Measurements from ENCODE around the gene PTGER2.

The PTGER2 gene

DNA sequence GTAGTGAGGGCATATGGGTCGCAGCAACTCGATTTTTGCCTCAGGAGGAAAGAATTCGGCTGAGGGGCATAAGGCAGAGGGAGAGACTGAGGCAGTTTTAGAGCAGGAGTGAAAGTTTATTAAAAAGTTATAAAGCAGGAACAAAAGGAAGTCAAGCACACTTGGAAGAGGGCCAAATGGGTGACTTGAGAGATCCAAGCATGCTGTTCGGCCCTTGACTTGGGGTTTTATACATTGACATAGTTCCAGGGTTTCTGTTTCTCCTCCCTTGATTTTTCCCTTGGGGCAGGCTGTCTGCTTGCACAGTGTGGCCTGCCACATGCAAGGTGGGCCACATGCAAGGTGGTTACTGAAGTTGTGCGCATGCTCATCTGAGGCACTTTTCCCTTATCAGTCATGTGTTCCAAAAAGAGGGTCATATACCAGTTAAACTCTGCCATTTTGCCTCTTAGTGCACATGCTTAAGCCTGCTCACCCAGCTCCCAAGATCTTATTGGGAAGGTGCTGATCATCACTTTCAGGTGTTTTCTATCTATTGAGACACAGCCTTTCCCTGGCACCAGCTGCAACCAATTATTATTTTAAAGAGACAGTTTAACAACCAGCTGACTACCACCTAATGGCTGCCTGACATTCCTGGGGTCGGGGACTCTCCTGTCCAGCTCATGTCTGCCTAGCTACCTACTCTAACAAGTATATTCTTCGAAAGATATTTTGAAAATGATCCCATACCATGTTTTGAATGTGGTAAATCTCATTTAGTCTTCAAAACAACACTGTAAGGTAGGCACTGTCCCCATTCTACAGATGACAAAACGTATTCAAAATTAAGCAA is 19.9 kb downstream of the PTGER2 start:
- Mint-ChIP-seq H3K27ac (peak overlapping the region; percentile 37), H3K27me3 (peaks cover 19% of the 10 kb centered on the region), H3K4me1 (ENCODE audit: low read depth) (peaks cover 42% of the 10 kb centered on the region), H3K9me3 (no peaks in the 10 kb centered on the region), H3K36me3 (ENCODE audit: low read depth) (peaks cover 26% of the 10 kb centered on the region), H3K4me3 (no peak overlapping the region)
- intact Hi-C loops (cut with micrococcal nuclease) = no loop called here

DNA sequence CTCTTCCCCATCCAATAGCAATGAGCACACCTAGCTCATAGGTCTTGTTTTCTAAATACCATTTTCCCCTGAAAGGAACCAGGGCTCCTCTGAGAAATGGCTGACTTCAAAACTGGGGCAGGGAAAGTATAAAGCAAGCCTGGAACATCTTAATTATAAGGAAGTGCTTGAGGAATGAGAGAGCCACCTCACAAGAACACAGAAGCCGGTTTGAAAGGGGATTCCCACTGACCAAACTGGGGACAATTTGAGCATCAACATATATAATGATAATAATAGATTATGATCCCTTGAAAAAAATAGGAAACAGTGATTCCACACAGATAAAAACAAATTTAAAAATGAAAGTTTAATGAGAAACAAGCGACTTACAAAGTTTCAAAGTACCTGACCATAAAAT is 22.1 kb downstream of the PTGER2 start:
- H3K36me3 Mint-ChIP-seq (ENCODE audit: low read depth) = peaks cover 6% of the 10 kb centered on the region
- no peak overlapping the region for H3K27ac Mint-ChIP-seq
- intact Hi-C loops (cut with micrococcal nuclease) = no loop called here
- no peak overlapping the region for H3K4me3 Mint-ChIP-seq
- peaks cover 27% of the 10 kb centered on the region for H3K27me3 Mint-ChIP-seq
- peaks cover 43% of the 10 kb centered on the region for H3K4me1 Mint-ChIP-seq (ENCODE audit: low read depth)
- H3K9me3 Mint-ChIP-seq = no peaks in the 10 kb centered on the region

DNA sequence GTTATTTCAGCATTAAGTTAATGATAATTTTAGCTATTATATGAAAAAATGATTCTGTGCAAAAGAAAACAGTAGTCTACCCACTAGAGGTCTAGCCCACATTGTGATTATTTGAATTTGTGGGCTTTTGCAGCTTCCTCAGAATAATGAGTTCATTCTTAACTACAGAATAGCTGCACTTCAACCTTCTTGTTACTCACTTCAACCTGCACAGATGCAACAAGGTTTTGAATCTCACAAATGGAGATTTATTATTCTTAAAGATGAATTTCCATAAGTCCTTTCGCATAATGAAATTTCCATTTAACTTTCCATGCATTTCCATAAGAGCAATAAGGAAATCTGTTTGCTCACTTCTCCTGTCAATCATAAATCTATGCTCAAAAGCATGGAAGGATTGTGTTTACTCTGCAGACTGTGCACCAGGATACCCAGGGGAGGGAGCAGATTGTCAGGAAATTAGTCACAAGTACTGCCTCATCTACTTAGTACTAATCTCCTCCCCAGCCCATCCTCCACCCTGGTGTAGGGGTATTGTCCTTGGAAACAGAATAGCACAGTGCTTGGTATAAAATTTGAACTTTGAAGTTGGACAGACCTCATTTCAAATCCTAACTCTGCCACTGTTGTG is 24.1 kb downstream of the PTGER2 start:
- Mint-ChIP-seq H3K4me3 (no peak overlapping the region), H3K36me3 (ENCODE audit: low read depth) (no peaks in the 10 kb centered on the region), H3K9me3 (no peaks in the 10 kb centered on the region), H3K27ac (no peak overlapping the region), H3K4me1 (ENCODE audit: low read depth) (peaks cover 32% of the 10 kb centered on the region), H3K27me3 (peaks cover 30% of the 10 kb centered on the region)
- intact Hi-C loops (cut with micrococcal nuclease) = loop anchor here (2.0 kb wide), 1 partner anchor 15 kb away; no protein-coding TSS in a partner anchor

DNA sequence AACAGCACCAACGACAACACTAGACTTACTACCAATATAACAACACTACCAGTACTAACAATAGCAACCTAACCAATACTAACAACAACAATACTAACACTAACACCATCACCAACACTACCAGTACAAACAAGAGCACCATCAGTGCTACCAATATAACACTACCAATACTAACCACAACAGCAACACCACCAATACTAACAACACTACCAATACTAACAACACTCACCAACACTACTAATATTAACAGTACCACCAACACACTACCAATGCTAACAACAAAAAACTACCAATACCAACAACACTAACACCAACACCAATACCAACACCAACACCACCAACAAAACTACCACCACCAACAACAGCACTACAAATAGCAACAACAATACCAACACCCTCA is 25.1 kb downstream of the PTGER2 start:
- Mint-ChIP-seq H3K4me1 (ENCODE audit: low read depth) (peaks cover 21% of the 10 kb centered on the region), H3K27ac (no peak overlapping the region), H3K9me3 (no peaks in the 10 kb centered on the region), H3K4me3 (no peak overlapping the region), H3K27me3 (peaks cover 34% of the 10 kb centered on the region), H3K36me3 (ENCODE audit: low read depth) (no peaks in the 10 kb centered on the region)
- intact Hi-C loops (cut with micrococcal nuclease) = loop anchor here (2.0 kb wide), 1 partner anchor 14 kb away; no protein-coding TSS in a partner anchor

DNA sequence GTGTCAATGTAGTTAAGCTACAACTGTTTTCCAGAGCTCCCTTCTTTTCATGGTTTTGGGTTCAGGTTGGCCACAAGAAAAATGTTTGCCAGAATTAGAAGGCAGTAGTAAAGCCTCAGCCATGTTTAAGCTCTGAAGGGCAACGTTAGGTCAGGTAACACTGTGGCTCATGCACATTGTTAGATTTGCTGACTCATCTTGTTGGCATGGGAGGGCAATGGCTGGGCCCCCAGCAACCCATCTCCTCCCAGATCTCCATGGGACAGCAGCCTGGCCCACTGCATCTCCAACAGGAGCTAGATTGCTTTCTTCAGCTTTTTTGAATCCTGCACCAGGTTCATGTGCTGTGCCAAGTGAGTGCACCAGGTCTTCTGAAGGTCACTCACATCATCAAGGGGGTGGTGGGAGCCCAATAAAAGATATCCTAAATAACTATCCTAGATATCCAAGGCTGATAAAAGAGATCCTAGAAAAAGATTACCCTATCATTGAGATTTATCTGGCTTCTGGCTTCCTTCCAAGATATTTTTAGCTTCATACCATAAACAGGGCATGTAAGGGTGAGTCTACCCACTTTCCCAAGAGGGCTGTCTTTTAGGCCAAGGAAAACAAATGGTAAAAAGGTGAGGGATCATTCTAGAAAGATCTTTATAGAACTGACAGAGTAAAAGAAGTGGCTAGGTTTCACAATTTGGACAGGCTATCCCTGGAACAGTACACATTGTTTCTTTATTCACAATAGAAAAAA is 28.9 kb downstream of the PTGER2 start:
- H3K36me3 Mint-ChIP-seq (ENCODE audit: low read depth) = no peaks in the 10 kb centered on the region
- no peak overlapping the region for H3K4me3 Mint-ChIP-seq
- intact Hi-C loops (cut with micrococcal nuclease) = no loop called here
- peaks cover 7% of the 10 kb centered on the region for H3K4me1 Mint-ChIP-seq (ENCODE audit: low read depth)
- H3K27me3 Mint-ChIP-seq = peaks cover 52% of the 10 kb centered on the region
- no peak overlapping the region for H3K27ac Mint-ChIP-seq
- H3K9me3 Mint-ChIP-seq = peaks cover 9% of the 10 kb centered on the region

DNA sequence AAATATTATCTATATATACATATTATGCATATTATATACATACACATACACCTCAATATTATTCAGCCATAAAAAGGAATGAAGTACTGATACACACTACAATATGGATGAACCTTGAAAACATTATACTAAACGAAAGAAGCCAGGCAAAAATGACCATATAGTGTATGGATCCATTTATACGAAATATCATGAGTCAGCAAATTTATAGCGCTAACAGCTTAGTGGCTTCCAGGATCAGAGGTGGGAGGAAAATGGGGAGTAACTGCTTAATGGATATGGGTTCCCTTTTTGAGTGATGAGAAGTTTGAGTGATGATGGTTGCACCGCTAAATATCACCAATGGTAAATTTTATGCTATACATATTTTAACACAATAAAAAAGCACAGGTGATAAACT is 32.7 kb downstream of the PTGER2 start:
- Mint-ChIP-seq H3K27ac (no peak overlapping the region), H3K36me3 (ENCODE audit: low read depth) (no peaks in the 10 kb centered on the region), H3K4me1 (ENCODE audit: low read depth) (no peaks in the 10 kb centered on the region), H3K4me3 (no peak overlapping the region), H3K27me3 (peaks cover 80% of the 10 kb centered on the region), H3K9me3 (peaks cover 9% of the 10 kb centered on the region)
- intact Hi-C loops (cut with micrococcal nuclease) = loop anchor here (5.0 kb wide), 1 partner anchor 44 kb away; no protein-coding TSS in a partner anchor

DNA sequence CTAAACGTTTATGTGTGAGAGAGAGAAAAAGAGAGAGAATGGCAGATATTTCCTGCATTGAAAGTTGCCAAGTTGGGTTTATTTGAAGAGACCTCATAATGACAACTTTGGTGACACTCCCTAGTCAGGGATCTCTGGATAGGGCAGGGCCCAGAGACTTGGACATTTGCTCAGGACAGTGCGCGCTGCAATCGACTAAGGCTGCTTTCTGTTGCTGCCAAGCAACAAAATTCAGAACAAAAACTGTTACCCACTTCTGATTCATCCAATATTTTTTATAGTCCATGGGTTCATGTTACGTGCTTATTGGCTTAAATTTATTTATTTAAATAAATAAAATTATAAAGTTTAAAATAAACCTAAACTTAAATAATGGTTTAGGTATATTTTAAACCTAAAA is 34.2 kb downstream of the PTGER2 start:
- no peaks in the 10 kb centered on the region for H3K36me3 Mint-ChIP-seq (ENCODE audit: low read depth)
- intact Hi-C loops (cut with micrococcal nuclease) = loop anchor here (5.0 kb wide), 1 partner anchor 46 kb away; no protein-coding TSS in a partner anchor
- no peak overlapping the region for H3K27ac Mint-ChIP-seq
- H3K4me1 Mint-ChIP-seq (ENCODE audit: low read depth) = peaks cover 5% of the 10 kb centered on the region
- H3K27me3 Mint-ChIP-seq = peaks cover 89% of the 10 kb centered on the region
- H3K9me3 Mint-ChIP-seq = peaks cover 9% of the 10 kb centered on the region
- H3K4me3 Mint-ChIP-seq = no peak overlapping the region

DNA sequence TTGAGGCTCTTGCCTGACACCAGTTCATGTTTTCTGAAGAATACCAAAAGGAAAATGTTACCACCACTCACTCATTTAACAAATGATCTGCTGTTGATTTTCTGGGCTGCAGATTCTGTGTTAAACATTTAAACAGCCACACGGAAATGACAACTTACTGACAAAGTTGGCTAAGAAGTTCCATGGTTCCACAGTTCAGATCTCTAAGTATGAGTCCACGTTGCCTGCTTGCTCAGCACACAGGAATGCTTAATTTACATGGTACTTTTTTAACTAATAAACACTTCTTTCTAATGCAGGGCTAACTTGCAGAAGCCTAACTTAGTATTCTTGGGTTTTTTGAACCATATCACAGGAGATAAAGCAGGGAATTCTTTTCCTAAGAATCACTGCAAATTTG is 34.7 kb downstream of the PTGER2 start:
- H3K36me3 Mint-ChIP-seq (ENCODE audit: low read depth) = no peaks in the 10 kb centered on the region
- peaks cover 88% of the 10 kb centered on the region for H3K27me3 Mint-ChIP-seq
- H3K4me1 Mint-ChIP-seq (ENCODE audit: low read depth) = peaks cover 5% of the 10 kb centered on the region
- H3K9me3 Mint-ChIP-seq = peaks cover 9% of the 10 kb centered on the region
- intact Hi-C loops (cut with micrococcal nuclease) = loop anchor here (5.0 kb wide), 1 partner anchor 46 kb away; no protein-coding TSS in a partner anchor
- no peak overlapping the region for H3K27ac Mint-ChIP-seq
- H3K4me3 Mint-ChIP-seq = no peak overlapping the region

DNA sequence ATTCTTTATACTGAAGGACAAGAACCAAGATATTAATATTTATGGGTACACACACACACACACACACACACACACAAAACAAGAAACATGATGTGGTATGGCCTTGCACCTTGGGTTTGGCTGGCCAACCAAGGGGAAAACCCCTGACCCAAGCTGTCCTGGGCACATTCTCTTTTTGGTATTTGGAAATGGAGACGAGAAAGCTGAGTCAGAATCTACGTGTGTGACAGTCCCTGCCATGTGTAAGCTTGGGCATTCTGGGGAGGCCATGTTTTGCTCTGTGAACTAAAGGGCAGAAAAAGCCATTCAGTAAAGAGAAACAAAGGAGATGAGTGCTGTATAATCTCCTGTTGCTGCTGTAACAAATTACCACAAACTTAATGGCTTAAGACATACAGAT is 35.6 kb downstream of the PTGER2 start:
- H3K4me1 Mint-ChIP-seq (ENCODE audit: low read depth) = peaks cover 9% of the 10 kb centered on the region
- H3K27ac Mint-ChIP-seq = no peak overlapping the region
- H3K4me3 Mint-ChIP-seq = no peak overlapping the region
- intact Hi-C loops (cut with micrococcal nuclease) = loop anchor here (5.0 to 10.0 kb wide), 2 partner anchors 47 to 55 kb away; no protein-coding TSS in a partner anchor
- H3K9me3 Mint-ChIP-seq = peaks cover 8% of the 10 kb centered on the region
- peaks cover 87% of the 10 kb centered on the region for H3K27me3 Mint-ChIP-seq
- H3K36me3 Mint-ChIP-seq (ENCODE audit: low read depth) = no peaks in the 10 kb centered on the region

DNA sequence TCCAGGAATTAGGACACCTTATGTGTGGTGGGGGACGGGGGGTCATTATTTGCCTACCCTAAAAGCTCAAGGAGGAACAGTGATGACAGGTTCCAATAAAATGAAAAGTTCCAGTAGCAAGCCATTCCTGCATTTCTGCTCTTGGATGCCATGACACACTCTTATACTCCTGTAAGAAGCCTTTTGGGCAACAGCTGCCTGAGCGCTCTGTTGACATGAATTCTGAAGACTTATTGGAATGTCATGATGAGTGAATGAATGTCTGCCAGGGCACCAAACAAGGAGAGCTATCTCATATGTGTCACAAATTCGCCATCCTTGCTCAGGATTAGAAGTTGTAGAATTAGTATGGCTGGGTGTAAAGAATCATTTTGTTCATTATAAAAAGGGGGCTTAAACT is 36.3 kb downstream of the PTGER2 start:
- intact Hi-C loops (cut with micrococcal nuclease) = loop anchor here (10.0 kb wide), 1 partner anchor 54 kb away; no protein-coding TSS in a partner anchor
- Mint-ChIP-seq H3K4me1 (ENCODE audit: low read depth) (peaks cover 16% of the 10 kb centered on the region), H3K27ac (no peak overlapping the region)

DNA sequence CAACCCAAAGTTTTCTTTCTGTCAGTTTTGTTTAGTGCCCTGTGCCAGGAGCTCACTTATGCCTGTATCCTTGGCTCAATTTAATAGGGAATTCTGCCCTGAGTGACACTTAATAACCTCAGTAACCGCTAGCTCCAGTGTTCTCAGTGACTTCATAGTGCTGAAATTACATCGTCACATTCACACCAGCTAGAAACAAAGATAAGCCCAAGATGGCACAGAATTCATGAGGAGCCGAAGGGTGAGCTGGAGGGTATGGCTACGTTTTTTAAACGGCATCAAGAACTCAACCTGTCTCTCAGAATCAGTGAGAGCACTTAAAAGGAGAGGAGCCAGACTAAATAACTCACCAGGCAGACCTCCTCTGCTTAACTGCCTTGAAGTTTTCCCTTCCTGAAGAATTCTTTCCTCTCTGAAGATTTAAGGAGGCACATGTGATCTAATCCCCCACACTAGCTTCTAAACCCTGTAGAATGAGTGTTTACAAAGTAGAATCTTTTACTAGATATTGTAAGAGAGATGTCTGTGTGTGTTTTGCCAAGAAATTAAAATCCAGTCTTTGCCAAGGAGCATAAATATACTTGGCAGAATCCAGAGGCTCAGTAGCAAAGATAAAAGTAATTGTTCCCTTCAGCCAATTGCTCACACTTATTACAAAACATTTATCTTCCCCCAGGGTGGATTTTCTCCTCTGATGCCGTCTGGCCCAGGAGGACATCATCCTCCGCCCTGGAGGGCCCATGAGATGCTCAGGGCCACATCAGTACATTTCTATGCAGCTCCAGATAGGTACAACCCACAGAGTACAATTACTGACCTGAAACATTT is 37.3 kb downstream of the PTGER2 start:
- intact Hi-C loops (cut with micrococcal nuclease) = loop anchor here (2.0 to 10.0 kb wide), 2 partner anchors 13 to 53 kb away; no protein-coding TSS in a partner anchor
- H3K27me3 Mint-ChIP-seq = peaks cover 83% of the 10 kb centered on the region
- no peak overlapping the region for H3K4me3 Mint-ChIP-seq
- no peaks in the 10 kb centered on the region for H3K9me3 Mint-ChIP-seq
- no peak overlapping the region for H3K27ac Mint-ChIP-seq
- peaks cover 22% of the 10 kb centered on the region for H3K4me1 Mint-ChIP-seq (ENCODE audit: low read depth)
- H3K36me3 Mint-ChIP-seq (ENCODE audit: low read depth) = no peaks in the 10 kb centered on the region

More for the DNA sequence above, 36.3 kb downstream of the PTGER2 start:
- Mint-ChIP-seq H3K36me3 (ENCODE audit: low read depth) (no peaks in the 10 kb centered on the region), H3K27me3 (peaks cover 86% of the 10 kb centered on the region), H3K9me3 (peaks cover under 1% of the 10 kb centered on the region), H3K4me3 (no peak overlapping the region)

DNA sequence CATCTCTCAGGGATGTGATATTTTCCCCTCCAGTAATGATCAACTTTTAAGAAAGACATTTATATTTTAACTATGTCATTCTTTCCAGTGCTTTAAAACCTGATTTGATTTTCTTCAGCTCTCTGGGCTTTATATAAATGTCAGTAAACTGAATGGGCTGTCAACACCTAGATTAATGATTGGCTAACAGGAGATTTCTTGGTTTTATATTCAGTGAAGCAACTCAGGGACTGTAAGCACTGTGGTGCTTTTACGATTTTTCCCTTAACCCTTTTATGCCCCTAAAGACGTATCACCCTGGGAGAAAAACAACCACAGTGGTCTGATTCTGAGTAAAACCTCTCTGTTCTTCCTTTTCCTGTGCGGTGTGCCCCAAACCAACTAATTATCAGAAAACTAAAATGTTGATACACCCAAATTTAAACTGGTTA is 38.0 kb downstream of the PTGER2 start:
- H3K27ac Mint-ChIP-seq = no peak overlapping the region
- H3K9me3 Mint-ChIP-seq = no peaks in the 10 kb centered on the region
- H3K36me3 Mint-ChIP-seq (ENCODE audit: low read depth) = no peaks in the 10 kb centered on the region
- intact Hi-C loops (cut with micrococcal nuclease) = loop anchor here (2.0 to 10.0 kb wide), 2 partner anchors 13 to 53 kb away; no protein-coding TSS in a partner anchor
- peaks cover 83% of the 10 kb centered on the region for H3K27me3 Mint-ChIP-seq
- no peak overlapping the region for H3K4me3 Mint-ChIP-seq
- H3K4me1 Mint-ChIP-seq (ENCODE audit: low read depth) = peaks cover 22% of the 10 kb centered on the region

DNA sequence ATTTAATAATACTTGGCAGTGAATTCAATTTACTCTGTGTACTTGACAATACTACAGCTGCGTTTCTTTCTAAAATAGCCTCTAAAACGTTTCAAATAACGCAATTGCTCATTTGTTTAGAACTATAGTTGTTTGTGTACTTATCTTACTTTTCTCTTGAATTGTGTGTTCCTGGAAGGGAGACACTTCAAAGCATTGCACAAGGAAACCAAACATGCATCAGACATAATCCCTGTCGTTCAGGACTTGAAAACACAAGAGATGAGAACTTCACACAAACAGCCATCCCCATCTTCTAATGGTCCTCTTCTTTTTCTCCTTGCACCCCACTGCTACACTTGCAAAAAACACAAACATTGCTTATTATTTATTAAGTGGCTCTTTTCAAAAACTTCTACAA is 38.5 kb downstream of the PTGER2 start:
- H3K9me3 Mint-ChIP-seq = no peaks in the 10 kb centered on the region
- no peak overlapping the region for H3K4me3 Mint-ChIP-seq
- peaks cover 80% of the 10 kb centered on the region for H3K27me3 Mint-ChIP-seq
- H3K27ac Mint-ChIP-seq = no peak overlapping the region
- intact Hi-C loops (cut with micrococcal nuclease) = loop anchor here (2.0 to 10.0 kb wide), 2 partner anchors 14 to 52 kb away; no protein-coding TSS in a partner anchor
- H3K36me3 Mint-ChIP-seq (ENCODE audit: low read depth) = no peaks in the 10 kb centered on the region
- H3K4me1 Mint-ChIP-seq (ENCODE audit: low read depth) = peaks cover 22% of the 10 kb centered on the region
